Caco-2 (cell line): ENCODE measurements around the gene LRRTM4. TPM values are rescaled to one million over a fixed set of nuclear protein-coding genes. Genes with fewer than 3 reads are reported as not detected.

Experiments used
- BruUV-seq: library from RNA; stranded (reverse); fragments of 400-500 nt; replicated peaks from 2 replicates; lab custom pipeline; 2021; lab: Mats Ljungman, UMichigan
- CTCF ChIA-PET: fragments of 300-600 bp; sonication (Branson Sonifier 250); formaldehyde crosslinking; loops from one replicate; lab custom pipeline; 2022; ENCODE audit warnings: antibody characterized with exemption; lab: Charles Lee
- POLR2A ChIA-PET: fragments of 300-600 bp; sonication (Branson Sonifier 250); formaldehyde crosslinking; loops from one replicate; lab custom pipeline; 2022; ENCODE audit warnings: antibody characterized with exemption; lab: Charles Lee
- DNase-seq, 2 experiments: peaks; one replicate each; pipeline versions ENCODE4 v3.0.0 to v3.0.0-alpha.2; 2020 to 2022
- H3K27me3 ChIP-seq: replicated peaks from 2 replicates; pipeline ENCODE4 v1.6.0; 2011; ENCODE audit warnings: low read length; ENCODE audit not compliant: control insufficient read depth, insufficient read depth
- H3K36me3 ChIP-seq: 2 replicates; pipeline ENCODE4 v1.5.1; 2011; ENCODE audit warnings: low read length; ENCODE audit not compliant: control insufficient read depth, insufficient read depth
- H3K4me1 ChIP-seq: fragments of 250-450 bp; sonication (Bioruptor Pico); 2 replicates; pipeline ENCODE4 v1.5.1; 2020; ENCODE audit warnings: mild to moderate bottlenecking
- H3K4me3 ChIP-seq: 2 replicates; pipeline ENCODE4 v1.5.1; 2011; ENCODE audit warnings: low read depth, mild to moderate bottlenecking, control low read depth, low read length
- H3K9me3 ChIP-seq: fragments of 250-450 bp; sonication (Bioruptor Pico); 2 replicates; pipeline ENCODE4 v1.5.1; 2020; ENCODE audit warnings: mild to moderate bottlenecking, moderate library complexity
- H3K27ac Mint-ChIP-seq: one replicate; pipeline ENCODE4 v1.8.0; 2022; ENCODE audit warnings: mixed read lengths; ENCODE audit not compliant: unreplicated experiment
- H3K27me3 Mint-ChIP-seq: one replicate; pipeline ENCODE4 v1.8.0; 2022; ENCODE audit warnings: mixed read lengths; ENCODE audit not compliant: insufficient read depth, unreplicated experiment
- H3K36me3 Mint-ChIP-seq: one replicate; pipeline ENCODE4 v1.8.0; 2022; ENCODE audit warnings: mild to moderate bottlenecking, mixed read lengths; ENCODE audit not compliant: insufficient read depth, unreplicated experiment
- H3K4me1 Mint-ChIP-seq: one replicate; pipeline ENCODE4 v1.8.0; 2022; ENCODE audit warnings: low read depth, mixed read lengths; ENCODE audit not compliant: unreplicated experiment
- H3K4me3 Mint-ChIP-seq: one replicate; pipeline ENCODE4 v1.8.0; 2022; ENCODE audit warnings: mild to moderate bottlenecking, moderate library complexity, mixed read lengths; ENCODE audit not compliant: unreplicated experiment
- H3K9me3 Mint-ChIP-seq: one replicate; pipeline ENCODE4 v1.8.0; 2022; ENCODE audit warnings: mixed read lengths; ENCODE audit not compliant: unreplicated experiment
- intact Hi-C: fragments of 100-400 bp; cut with micrococcal nuclease; formaldehyde crosslinking; loops from one replicate; pipeline ENCODE4 v1.10.0; 2022; ENCODE audit not compliant: unreplicated experiment
- total RNA-seq: library from RNA; stranded (reverse); gene quantifications from 2 replicates; pipeline ENCODE4 v1.2.3, GENCODE V29; 2022
- TF ChIP-seq, protein P1 (sequence below), 2 experiments: fragments of 200-600 bp in 1 of 2; IDR thresholded peaks; 1 replicate in 1 of 2; 2 replicates in 1 of 2; pipeline versions ENCODE4 v1.5.1 to v1.8.0; 2011 to 2022; ENCODE audit warnings: antibody characterized with exemption in 1 of 2, control low read depth in 1 of 2, inconsistent platforms in 1 of 2, low read depth in 1 of 2, low read length in 1 of 2, mild to moderate bottlenecking in 1 of 2, moderate library complexity in 1 of 2; ENCODE audit not compliant: insufficient read depth in 1 of 2, severe bottlenecking in 1 of 2, unreplicated experiment in 1 of 2

Gene LRRTM4
- total RNA-seq, 1 experiment from 2014 or later, result 0.32 TPM

DNA sequence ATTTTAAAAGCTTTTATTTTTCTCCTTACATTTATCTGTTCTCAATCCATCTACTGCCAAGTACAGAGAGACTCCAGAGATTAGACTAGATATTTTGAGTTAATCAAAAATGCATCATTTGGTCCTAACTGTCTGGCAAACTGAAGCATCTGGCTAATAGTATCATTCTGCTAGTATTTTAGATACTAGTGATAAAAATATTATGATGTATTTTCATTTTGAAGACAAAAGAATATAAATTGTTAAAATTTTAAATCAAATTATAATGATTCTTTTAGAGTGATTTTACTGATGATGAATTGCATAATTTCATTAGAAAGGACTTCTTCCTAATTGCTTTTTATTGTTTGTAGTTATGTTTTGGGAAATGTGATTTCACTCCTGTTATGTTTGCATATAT lies 584.0 kb downstream of the LRRTM4 start:
- TF ChIP-seq, protein P1, sequence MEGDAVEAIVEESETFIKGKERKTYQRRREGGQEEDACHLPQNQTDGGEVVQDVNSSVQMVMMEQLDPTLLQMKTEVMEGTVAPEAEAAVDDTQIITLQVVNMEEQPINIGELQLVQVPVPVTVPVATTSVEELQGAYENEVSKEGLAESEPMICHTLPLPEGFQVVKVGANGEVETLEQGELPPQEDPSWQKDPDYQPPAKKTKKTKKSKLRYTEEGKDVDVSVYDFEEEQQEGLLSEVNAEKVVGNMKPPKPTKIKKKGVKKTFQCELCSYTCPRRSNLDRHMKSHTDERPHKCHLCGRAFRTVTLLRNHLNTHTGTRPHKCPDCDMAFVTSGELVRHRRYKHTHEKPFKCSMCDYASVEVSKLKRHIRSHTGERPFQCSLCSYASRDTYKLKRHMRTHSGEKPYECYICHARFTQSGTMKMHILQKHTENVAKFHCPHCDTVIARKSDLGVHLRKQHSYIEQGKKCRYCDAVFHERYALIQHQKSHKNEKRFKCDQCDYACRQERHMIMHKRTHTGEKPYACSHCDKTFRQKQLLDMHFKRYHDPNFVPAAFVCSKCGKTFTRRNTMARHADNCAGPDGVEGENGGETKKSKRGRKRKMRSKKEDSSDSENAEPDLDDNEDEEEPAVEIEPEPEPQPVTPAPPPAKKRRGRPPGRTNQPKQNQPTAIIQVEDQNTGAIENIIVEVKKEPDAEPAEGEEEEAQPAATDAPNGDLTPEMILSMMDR (IDR thresholded peaks at IDR 0.05; ENCODE audit: insufficient read depth in 1 of 2, low read depth in 1 of 2, low read length in 1 of 2, severe bottlenecking in 1 of 2, unreplicated experiment in 1 of 2), result no peak
- H3K4me1 Mint-ChIP-seq, result no peaks in the 10 kb centered on the region
- no peak for DNase-seq
- H3K9me3 Mint-ChIP-seq, result no peaks in the 10 kb centered on the region
- no peak overlapping the region for H3K4me3 ChIP-seq
- ChIA-PET CTCF (no interaction called here), POLR2A (no interaction called here)
- intact Hi-C loops, result no loop called here
- BruUV-seq, result no TSS peak
- H3K27me3 Mint-ChIP-seq, result no peaks in the 10 kb centered on the region
- H3K9me3 ChIP-seq, result no peaks in the 10 kb centered on the region
- no peaks in the 10 kb centered on the region for H3K36me3 Mint-ChIP-seq
- H3K4me1 ChIP-seq, result no peaks in the 10 kb centered on the region
- no peak overlapping the region for H3K27ac Mint-ChIP-seq
- H3K36me3 ChIP-seq, result no peaks in the 10 kb centered on the region
- no peaks in the 10 kb centered on the region for H3K27me3 ChIP-seq
- no peak overlapping the region for H3K4me3 Mint-ChIP-seq

DNA sequence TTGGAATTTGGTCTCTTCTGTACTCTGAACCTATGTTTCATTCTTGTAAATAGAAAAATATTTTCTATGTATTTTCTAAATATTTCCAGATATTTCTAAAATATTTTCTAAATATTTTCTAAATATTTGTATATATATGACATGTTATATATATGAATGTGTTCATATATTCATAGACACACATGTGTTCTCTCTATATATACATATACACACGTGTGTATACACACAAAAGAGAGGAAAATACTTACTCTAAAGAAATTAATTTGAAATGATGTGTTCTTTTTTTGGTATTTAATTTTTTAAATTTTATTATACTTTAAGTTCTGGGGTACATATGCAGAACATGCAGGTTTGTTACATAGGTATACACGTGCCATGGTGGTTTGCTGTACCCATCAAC lies 589.6 kb downstream of the LRRTM4 start:
- intact Hi-C loops, result no loop called here
- H3K4me1 ChIP-seq, result no peaks in the 10 kb centered on the region
- H3K36me3 ChIP-seq, result no peaks in the 10 kb centered on the region
- Mint-ChIP-seq H3K4me1 (no peaks in the 10 kb centered on the region), H3K27ac (no peak overlapping the region), H3K36me3 (no peaks in the 10 kb centered on the region), H3K9me3 (no peaks in the 10 kb centered on the region), H3K27me3 (no peaks in the 10 kb centered on the region), H3K4me3 (no peak overlapping the region)
- no peak overlapping the region for H3K4me3 ChIP-seq
- TF ChIP-seq, protein P1 (IDR thresholded peaks at IDR 0.05; ENCODE audit: insufficient read depth in 1 of 2, low read depth in 1 of 2, low read length in 1 of 2, severe bottlenecking in 1 of 2, unreplicated experiment in 1 of 2), result no peak
- POLR2A ChIA-PET, result no interaction called here
- no TSS peak for BruUV-seq
- no peak for DNase-seq
- no peaks in the 10 kb centered on the region for H3K27me3 ChIP-seq
- no peaks in the 10 kb centered on the region for H3K9me3 ChIP-seq
- CTCF ChIA-PET, result no interaction called here

DNA sequence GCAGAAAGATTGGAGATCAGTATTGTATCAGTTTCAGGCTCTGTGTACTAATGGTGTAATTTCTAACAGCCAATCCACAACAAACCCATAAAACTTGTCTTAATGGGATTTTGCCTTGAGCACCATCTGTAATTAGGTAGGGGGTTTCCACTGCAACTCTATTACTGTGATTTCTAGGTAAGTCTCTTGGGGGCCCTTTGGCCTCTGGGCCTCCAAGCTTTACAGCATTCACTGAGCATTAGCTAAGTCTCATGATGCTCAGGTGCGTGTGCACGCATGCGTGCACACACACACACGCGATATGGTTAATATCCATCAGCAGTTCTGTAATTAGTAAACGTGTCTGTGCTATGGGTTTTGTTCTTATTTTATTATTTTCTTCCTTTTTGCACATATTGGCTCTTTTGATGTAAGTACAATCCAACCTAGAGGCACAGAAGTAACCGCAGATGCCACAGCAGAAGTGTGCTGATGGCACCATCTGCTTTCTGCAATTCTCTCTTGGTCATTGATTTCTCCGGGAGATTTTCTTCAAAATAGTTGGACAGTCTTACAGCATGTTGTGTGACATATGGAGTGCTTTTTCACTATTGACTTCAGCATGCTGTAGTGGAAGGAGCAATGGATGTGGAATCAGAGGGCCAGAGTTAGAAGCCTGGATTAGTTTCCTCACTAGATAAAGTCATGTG lies 592.0 kb downstream of the LRRTM4 start:
- ChIA-PET CTCF (no interaction called here), POLR2A (no interaction called here)
- Histone ChIP-seq H3K9me3 (no peaks in the 10 kb centered on the region), H3K27me3 (no peaks in the 10 kb centered on the region), H3K4me3 (no peak overlapping the region), H3K36me3 (no peaks in the 10 kb centered on the region), H3K4me1 (no peaks in the 10 kb centered on the region)
- Mint-ChIP-seq H3K27ac (no peak overlapping the region), H3K36me3 (no peaks in the 10 kb centered on the region), H3K9me3 (no peaks in the 10 kb centered on the region), H3K4me1 (no peaks in the 10 kb centered on the region), H3K27me3 (no peaks in the 10 kb centered on the region), H3K4me3 (no peak overlapping the region)
- DNase-seq, result no peak
- TF ChIP-seq, protein P1 (IDR thresholded peaks at IDR 0.05; ENCODE audit: insufficient read depth in 1 of 2, low read depth in 1 of 2, low read length in 1 of 2, severe bottlenecking in 1 of 2, unreplicated experiment in 1 of 2), result no peak
- intact Hi-C loops, result no loop called here
- no TSS peak for BruUV-seq
